CD4-positive, alpha-beta T cell treated with Interleukin-15 for 1 hour (primary cell): Measurements from ENCODE around the gene OR2H2.

Experiments used
- DNase-seq: peaks from one replicate; pipeline ENCODE4 v3.0.0-alpha.2; 2020

The OR2H2 gene

GRCh38 chr6:29584821-29585220 lies at the start of gene OR2H2:
Gene OR2H2, plus strand, starts transcription at chr6:29585121. Its CDS starts 2,824 bp downstream, at chr6:29587945.
- DNase-seq: no peak

- no peak for DNase-seq
Observed at GRCh38 chr6:29537714-29538403, 47.1 kb upstream of the OR2H2 start.

GRCh38 chr6:29547573-29547972 lies 37.3 kb upstream of the OR2H2 start:
- DNase-seq: no peak

GRCh38 chr6:29552512-29553051 lies 32.3 kb upstream of the OR2H2 start:
- no peak for DNase-seq

GRCh38 chr6:29553268-29554057 lies 31.5 kb upstream of the OR2H2 start:
- peak; percentile 29 for DNase-seq

- DNase-seq: no peak
Observed at GRCh38 chr6:29554764-29555163, 30.2 kb upstream of the OR2H2 start.

GRCh38 chr6:29557320-29557719 lies 27.6 kb upstream of the OR2H2 start:
- DNase-seq: no peak

GRCh38 chr6:29558439-29559079 lies 26.4 kb upstream of the OR2H2 start:
- no peak for DNase-seq

- no peak for DNase-seq
Observed at GRCh38 chr6:29559524-29560287, 25.2 kb upstream of the OR2H2 start, which contains the start of gene UBD. Gene UBD, minus strand, starts transcription at chr6:29559732. Its CDS starts 31 bp downstream, at chr6:29559701.

GRCh38 chr6:29561091-29561490 lies 23.8 kb upstream of the OR2H2 start:
- DNase-seq: no peak

GRCh38 chr6:29561606-29562181 lies 23.2 kb upstream of the OR2H2 start:
- no peak for DNase-seq

GRCh38 chr6:29563435-29563965 lies 21.4 kb upstream of the OR2H2 start:
- no peak for DNase-seq

GRCh38 chr6:29564875-29565274 lies 20.0 kb upstream of the OR2H2 start:
- DNase-seq: no peak

- no peak for DNase-seq
Observed at GRCh38 chr6:29566856-29567255, 18.1 kb upstream of the OR2H2 start.

GRCh38 chr6:29567541-29567940 lies 17.4 kb upstream of the OR2H2 start:
- no peak for DNase-seq

- no peak for DNase-seq
Observed at GRCh38 chr6:29567991-29568390, 16.9 kb upstream of the OR2H2 start.

GRCh38 chr6:29576056-29576455 lies 8.9 kb upstream of the OR2H2 start:
- no peak for DNase-seq

GRCh38 chr6:29577544-29577943 lies 7.4 kb upstream of the OR2H2 start:
- no peak for DNase-seq

- DNase-seq: peak; percentile 33
Observed at GRCh38 chr6:29589423-29590048, 4.6 kb downstream of the OR2H2 start.

- DNase-seq: no peak
Observed at GRCh38 chr6:29590218-29590808, 5.4 kb downstream of the OR2H2 start.

GRCh38 chr6:29591677-29592076 lies 6.8 kb downstream of the OR2H2 start:
- no peak for DNase-seq
